OCI-LY3 (cell line): ENCODE measurements around the gene CSPG4.
"Not testable (repeated sequence)": the region's sequence is repeated elsewhere in the genome, so short reads cannot be mapped to it uniquely, and the experiment has no call there.

Experiments used
- H2AFZ ChIP-seq: fragments of 200-600, 300-600 bp; shearing (Covaris generic); 2 replicates; pipeline ENCODE4 v1.6.0; 2014; ENCODE audit warnings: antibody characterized with exemption, low read depth, low read length
- H3K27ac ChIP-seq: fragments of 200-600, 300-600 bp; sonication (generic); 2 replicates; pipeline ENCODE4 v1.5.1; 2014; ENCODE audit warnings: mild to moderate bottlenecking, low read length, moderate library complexity, mixed read lengths
- H3K27me3 ChIP-seq: fragments of 200-600, 300-600 bp; sonication (generic); 2 replicates; pipeline ENCODE4 v1.6.1; 2014; ENCODE audit warnings: low read depth, low read length, mixed read lengths
- H3K36me3 ChIP-seq: fragments of 200-600, 300-600 bp; sonication (generic); replicated peaks from 2 replicates; pipeline ENCODE3; 2014; ENCODE audit warnings: low read depth, low read length, mixed read lengths
- H3K4me1 ChIP-seq: fragments of 300-600, 200-600 bp; sonication (generic); 2 replicates; pipeline ENCODE4 v1.6.1; 2014; ENCODE audit warnings: low read length, mixed read lengths
- H3K4me2 ChIP-seq: fragments of 200-600, 300-600 bp; sonication (generic); 2 replicates; pipeline ENCODE4 v1.6.1; 2014; ENCODE audit warnings: low read length, mixed read lengths
- H3K4me3 ChIP-seq: fragments of 300-600, 200-600 bp; sonication (generic); 2 replicates; pipeline ENCODE4 v1.5.1; 2014; ENCODE audit warnings: antibody characterized with exemption, mild to moderate bottlenecking, low read length, moderate library complexity
- H3K79me2 ChIP-seq: fragments of 300-600, 200-600 bp; shearing (Covaris generic); 2 replicates; pipeline ENCODE4 v1.6.1; 2014; ENCODE audit warnings: mild to moderate bottlenecking, low read length, mixed read lengths
- H3K9ac ChIP-seq: fragments of 300-600, 200-600 bp; shearing (Covaris generic); 2 replicates; pipeline ENCODE4 v1.6.0; 2014; ENCODE audit warnings: mild to moderate bottlenecking, low read length, moderate library complexity
- H3K9me3 ChIP-seq: fragments of 200-600, 300-600 bp; shearing (Covaris generic); 2 replicates; pipeline ENCODE4 v1.6.1; 2014; ENCODE audit warnings: low read length, mixed read lengths; ENCODE audit not compliant: insufficient read depth
- H4K20me1 ChIP-seq: fragments of 200-600, 300-600 bp; sonication (generic); 2 replicates; pipeline ENCODE4 v1.6.1; 2016; ENCODE audit warnings: low read length, mixed read lengths; ENCODE audit not compliant: insufficient read depth
- EZH2phosphoT487 ChIP-seq: fragments of 200-600 bp; shearing (Covaris generic); IDR thresholded peaks from 2 replicates; pipeline ENCODE4 v1.6.1; 2018; ENCODE audit warnings: antibody characterized with exemption, mixed run types, low read depth
- TF ChIP-seq, protein P1 (sequence below): fragments of 200-600, 300-600 bp; sonication (generic); IDR thresholded peaks from 2 replicates; pipeline ENCODE4 v1.5.1; 2014; ENCODE audit warnings: antibody characterized with exemption, low read length, low read depth

Gene CSPG4

DNA sequence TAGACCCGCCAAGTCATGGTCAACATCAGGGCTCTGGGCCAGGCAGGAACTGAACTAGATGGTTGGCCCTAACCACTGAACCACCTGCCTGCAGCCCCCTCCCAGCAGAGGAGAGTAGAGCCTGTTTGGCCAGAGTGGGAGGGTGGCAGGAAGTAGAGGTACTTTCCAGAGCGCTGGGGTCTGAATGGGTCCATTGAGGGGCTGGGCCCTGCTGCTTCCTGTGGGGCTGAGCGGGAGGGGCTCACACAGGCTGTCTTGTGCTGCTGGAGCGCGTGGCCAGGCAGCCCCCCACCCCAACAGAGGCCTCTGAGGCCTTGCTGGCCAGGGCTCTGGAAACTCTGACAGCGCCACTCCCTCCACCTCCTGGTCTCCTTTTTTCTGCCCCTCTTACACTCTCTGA, 17.4 kb downstream of the CSPG4 start:
- Histone ChIP-seq H3K4me2 (peak overlapping the region; percentile 50; the same call in 1 of the 2 replicates), H4K20me1 (no peaks in the 10 kb centered on the region), H3K36me3 (no peaks in the 10 kb centered on the region), H3K27ac (no peak overlapping the region), H2AFZ (peak overlapping the region; percentile 18; the same call in 1 of the 2 replicates), H3K4me3 (no peak overlapping the region), H3K27me3 (no peaks in the 10 kb centered on the region), H3K9me3 (no peaks in the 10 kb centered on the region), H3K4me1 (peaks cover 32% of the 10 kb centered on the region), H3K9ac (peak overlapping the region; percentile 8; the same call in 1 of the 2 replicates), H3K79me2 (no peaks in the 10 kb centered on the region)
- no peak for TF ChIP-seq EZH2phosphoT487
- TF ChIP-seq, protein P1, sequence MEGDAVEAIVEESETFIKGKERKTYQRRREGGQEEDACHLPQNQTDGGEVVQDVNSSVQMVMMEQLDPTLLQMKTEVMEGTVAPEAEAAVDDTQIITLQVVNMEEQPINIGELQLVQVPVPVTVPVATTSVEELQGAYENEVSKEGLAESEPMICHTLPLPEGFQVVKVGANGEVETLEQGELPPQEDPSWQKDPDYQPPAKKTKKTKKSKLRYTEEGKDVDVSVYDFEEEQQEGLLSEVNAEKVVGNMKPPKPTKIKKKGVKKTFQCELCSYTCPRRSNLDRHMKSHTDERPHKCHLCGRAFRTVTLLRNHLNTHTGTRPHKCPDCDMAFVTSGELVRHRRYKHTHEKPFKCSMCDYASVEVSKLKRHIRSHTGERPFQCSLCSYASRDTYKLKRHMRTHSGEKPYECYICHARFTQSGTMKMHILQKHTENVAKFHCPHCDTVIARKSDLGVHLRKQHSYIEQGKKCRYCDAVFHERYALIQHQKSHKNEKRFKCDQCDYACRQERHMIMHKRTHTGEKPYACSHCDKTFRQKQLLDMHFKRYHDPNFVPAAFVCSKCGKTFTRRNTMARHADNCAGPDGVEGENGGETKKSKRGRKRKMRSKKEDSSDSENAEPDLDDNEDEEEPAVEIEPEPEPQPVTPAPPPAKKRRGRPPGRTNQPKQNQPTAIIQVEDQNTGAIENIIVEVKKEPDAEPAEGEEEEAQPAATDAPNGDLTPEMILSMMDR, result no peak

DNA sequence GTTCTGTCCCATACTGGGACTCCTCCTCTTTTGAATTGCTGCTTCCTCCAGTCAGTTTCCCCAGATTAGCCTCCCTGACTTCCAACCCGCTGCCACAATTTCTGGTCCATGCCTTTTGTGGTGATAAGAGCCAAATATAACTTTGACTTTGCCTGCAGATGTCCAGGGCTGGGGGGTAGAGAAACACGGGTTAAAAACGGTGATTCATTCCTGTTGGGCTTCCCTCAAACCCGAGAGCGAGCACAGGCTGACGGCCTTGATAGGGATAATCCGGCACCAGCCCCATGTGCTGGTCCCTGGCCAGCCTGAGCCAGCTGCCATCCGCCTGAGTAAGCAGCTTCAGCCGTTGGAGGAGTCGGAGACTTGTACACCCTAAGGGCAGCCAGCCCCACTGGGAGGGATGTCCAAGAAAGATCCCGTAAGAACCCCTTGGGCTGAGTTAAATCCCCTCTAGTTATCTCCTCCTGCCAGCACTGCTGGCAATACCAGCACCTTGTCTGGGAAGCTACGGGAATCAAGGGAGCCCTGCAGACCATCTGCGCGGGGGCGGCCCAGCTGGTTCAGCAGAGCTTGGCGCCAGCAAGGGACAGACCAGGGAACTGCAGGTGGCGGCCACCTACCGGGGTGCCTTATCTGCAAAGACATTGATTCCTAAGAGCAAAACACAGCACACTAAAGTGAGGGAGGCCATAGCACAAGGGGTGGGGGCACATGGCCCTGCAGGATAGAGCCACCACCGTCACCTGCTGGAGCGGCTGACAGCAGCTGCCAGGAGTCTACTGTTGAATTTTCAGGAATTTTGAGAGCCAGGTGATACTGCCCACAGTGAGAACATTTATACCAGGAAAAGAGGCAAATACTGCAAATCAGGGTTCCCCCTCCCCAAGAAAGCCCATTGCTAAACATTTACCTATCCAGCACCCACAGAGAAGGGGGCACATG, 18.1 kb downstream of the CSPG4 start:
- Histone ChIP-seq H2AFZ (peak overlapping the region; percentile 68), H3K4me1 (peaks cover 26% of the 10 kb centered on the region), H3K9ac (no peak overlapping the region), H4K20me1 (no peaks in the 10 kb centered on the region), H3K4me3 (no peak overlapping the region), H3K4me2 (peak overlapping the region; percentile 50), H3K27ac (no peak overlapping the region), H3K27me3 (no peaks in the 10 kb centered on the region), H3K79me2 (no peaks in the 10 kb centered on the region), H3K9me3 (no peaks in the 10 kb centered on the region), H3K36me3 (no peaks in the 10 kb centered on the region)
- no peak for TF ChIP-seq EZH2phosphoT487
- TF ChIP-seq, protein P1, result peak; percentile 49

DNA sequence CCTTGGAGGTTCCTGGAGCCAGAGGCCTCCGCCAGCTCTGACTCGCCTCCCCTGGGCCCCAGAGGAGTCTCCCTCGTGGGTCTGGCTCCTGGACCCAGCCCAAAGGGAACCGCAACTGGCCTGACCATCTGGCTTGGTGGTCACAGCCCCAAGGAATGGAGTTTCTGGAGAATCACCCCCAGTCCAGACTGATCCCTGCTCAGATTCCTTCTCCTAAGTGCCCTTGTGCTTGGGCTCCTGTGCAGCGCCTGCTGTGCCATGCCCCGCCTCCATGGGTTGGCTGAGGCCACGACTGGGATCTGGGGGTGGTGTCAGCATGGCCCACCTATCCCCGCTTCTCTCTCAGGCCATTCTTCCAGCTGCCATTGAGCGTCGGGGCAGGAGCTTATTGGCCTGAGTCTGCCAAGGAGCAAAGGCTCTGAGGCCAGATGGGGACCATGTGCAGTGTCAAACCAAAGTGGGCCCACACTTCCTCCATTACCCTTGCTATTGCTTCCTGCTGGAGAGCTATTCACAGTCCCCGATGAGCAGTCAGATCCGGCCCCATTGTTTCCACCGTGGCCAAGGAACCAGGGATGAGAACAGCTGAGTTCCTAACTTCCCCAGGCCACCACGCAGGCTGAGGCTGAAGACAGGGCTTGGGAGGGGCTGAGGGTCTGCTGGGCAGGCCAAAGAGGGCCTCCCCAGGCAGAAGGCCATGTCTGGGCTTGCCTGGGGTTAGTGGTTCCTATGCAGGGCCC, 19.0 kb downstream of the CSPG4 start:
- peaks cover 19% of the 10 kb centered on the region for H3K4me1 ChIP-seq
- H3K9me3 ChIP-seq, result no peaks in the 10 kb centered on the region
- H3K9ac ChIP-seq, result no peak overlapping the region
- no peak overlapping the region for H2AFZ ChIP-seq
- no peak overlapping the region for H3K4me2 ChIP-seq
- H3K79me2 ChIP-seq, result no peaks in the 10 kb centered on the region
- H3K4me3 ChIP-seq, result no peak overlapping the region
- no peaks in the 10 kb centered on the region for H4K20me1 ChIP-seq
- no peaks in the 10 kb centered on the region for H3K27me3 ChIP-seq
- no peaks in the 10 kb centered on the region for H3K36me3 ChIP-seq
- no peak overlapping the region for H3K27ac ChIP-seq
- TF ChIP-seq, protein P1, result no peak
- TF ChIP-seq EZH2phosphoT487, result no peak

- H3K4me1 ChIP-seq, result peaks cover 19% of the 10 kb centered on the region
- not testable (repeated sequence) for H3K27ac ChIP-seq, H2AFZ ChIP-seq, H3K9ac ChIP-seq, H3K4me2 ChIP-seq, H3K4me3 ChIP-seq, H3K9me3 ChIP-seq, H3K27me3 ChIP-seq, H4K20me1 ChIP-seq, H3K36me3 ChIP-seq, H3K79me2 ChIP-seq
Observed at GRCh38 chr15:75693028-75693427, 19.6 kb downstream of the CSPG4 start.

GRCh38 chr15:75692311-75692710, 20.3 kb downstream of the CSPG4 start:
- H3K4me3 ChIP-seq, H2AFZ ChIP-seq, H3K4me2 ChIP-seq, H3K79me2 ChIP-seq, H3K9ac ChIP-seq, H3K36me3 ChIP-seq, H3K27ac ChIP-seq, H4K20me1 ChIP-seq, H3K27me3 ChIP-seq, H3K9me3 ChIP-seq: not testable (repeated sequence)
- H3K4me1 ChIP-seq, result peaks cover 19% of the 10 kb centered on the region

- H3K79me2 ChIP-seq, H3K27ac ChIP-seq, H3K9ac ChIP-seq, H3K36me3 ChIP-seq, H3K4me2 ChIP-seq, H2AFZ ChIP-seq, H3K4me3 ChIP-seq, H3K9me3 ChIP-seq, H4K20me1 ChIP-seq, H3K4me1 ChIP-seq, H3K27me3 ChIP-seq: not testable (repeated sequence)
Observed at GRCh38 chr15:75689429-75689828, 23.2 kb downstream of the CSPG4 start.
